HCT116 (cell line): Measurements from ENCODE around the gene TMEM235. TPM values are rescaled to one million over a fixed set of nuclear protein-coding genes. Genes with fewer than 3 reads are reported as not detected.

Experiments
- ATAC-seq: fragments of 200-7000 bp; cut with Tn5 transposase; 2 replicates; pipeline ENCODE4 v1.9.1; 2020; ENCODE audit warnings: mild to moderate bottlenecking, moderate library complexity
- BruUV-seq: library from RNA; stranded (reverse); fragments of 400-500 nt; replicated peaks from 2 replicates; lab custom pipeline; 2021; lab: Mats Ljungman, UMichigan
- CTCF ChIA-PET: fragments of 300-600 bp; sonication (Branson Sonifier 250); formaldehyde crosslinking; loops from one replicate; lab custom pipeline; 2021; ENCODE audit warnings: antibody characterized with exemption; lab: Charles Lee
- POLR2A ChIA-PET: fragments of 300-600, 350-600 bp; sonication (Branson Sonifier 250); formaldehyde crosslinking; loops from one replicate; lab custom pipeline; 2021; ENCODE audit warnings: antibody characterized with exemption; lab: Charles Lee
- RAD21 ChIA-PET, 2 experiments: fragments of 300-600 bp; sonication (Branson Sonifier 250); formaldehyde crosslinking; loops; one replicate each; lab custom pipeline; 2023; ENCODE audit warnings: low total read pairs in 2 of 2; ENCODE audit not compliant: uncharacterized antibody in 2 of 2, unreplicated experiment in 2 of 2, low non-redundant PET in 1 of 2; lab: Charles Lee
- DNase-seq: peaks from one replicate; pipeline ENCODE4 v3.0.0-alpha.2; 2010; ENCODE audit warnings: low read depth, low spot score
- H2AFZ ChIP-seq: fragments of 200-600 bp; shearing (Covaris generic), sonication (generic); 2 replicates; pipeline ENCODE4 v1.6.1; 2017; ENCODE audit warnings: low read depth, mixed run types, mixed read lengths, antibody characterized with exemption, low read length; ENCODE audit not compliant: poor library complexity, severe bottlenecking
- H3K27ac ChIP-seq: 2 replicates; pipeline ENCODE4 v1.5.1; 2012; ENCODE audit warnings: low read depth, low read length
- H3K27me3 ChIP-seq: fragments of 200-600 bp; sonication (generic); 2 replicates; pipeline ENCODE4 v1.6.1; 2016; ENCODE audit warnings: mixed run types, low read length, mixed read lengths; ENCODE audit not compliant: insufficient read depth
- H3K36me3 ChIP-seq, 2 experiments: fragments of 200-500 bp in 1 of 2; fragments of 200-600 bp in 1 of 2; sonication (Bioruptor generic) in 1 of 2; sonication (generic) in 1 of 2; 2 replicates each; pipeline versions ENCODE4 v1.5.1 to v1.6.1; 2014 to 2016; ENCODE audit warnings: low read length in 2 of 2, inconsistent platforms in 1 of 2, mixed read lengths in 1 of 2, mixed run types in 1 of 2; ENCODE audit not compliant: insufficient read depth in 2 of 2, control insufficient read depth in 1 of 2
- H3K4me1 ChIP-seq, 2 experiments: fragments of 200-600 bp in 1 of 2; sonication (generic) in 1 of 2; 2 replicates each; pipeline versions ENCODE4 v1.5.1 to v1.6.1; 2012 to 2017; ENCODE audit warnings: low read length in 2 of 2, inconsistent platforms in 1 of 2, mild to moderate bottlenecking in 1 of 2, mixed read lengths in 1 of 2, mixed run types in 1 of 2, moderate library complexity in 1 of 2; ENCODE audit not compliant: insufficient read depth in 2 of 2, control insufficient read depth in 1 of 2
- H3K4me2 ChIP-seq: fragments of 200-600 bp; sonication (generic); 2 replicates; pipeline ENCODE4 v1.6.1; 2017; ENCODE audit warnings: mixed run types, low read length, mixed read lengths
- H3K4me3 ChIP-seq, 2 experiments: fragments of 200-600 bp in 1 of 2; sonication (generic) in 1 of 2; replicated peaks in 1 of 2; 2 replicates each; pipeline ENCODE4 v1.5.1; 2011 to 2016; ENCODE audit warnings: low read length in 2 of 2, control low read depth in 1 of 2, low read depth in 1 of 2, mild to moderate bottlenecking in 1 of 2, mixed read lengths in 1 of 2, mixed run types in 1 of 2
- H3K79me2 ChIP-seq: fragments of 200-600 bp; sonication (generic); 2 replicates; pipeline ENCODE4 v1.6.1; 2017; ENCODE audit warnings: mild to moderate bottlenecking, mixed run types, low read length, moderate library complexity, mixed read lengths; ENCODE audit not compliant: insufficient read depth
- H3K9ac ChIP-seq: fragments of 200-600 bp; sonication (generic); 2 replicates; pipeline ENCODE4 v1.6.1; 2016; ENCODE audit warnings: low read length, mixed read lengths
- H3K9me2 ChIP-seq: fragments of 200-600 bp; sonication (generic), shearing (Covaris generic); 2 replicates; pipeline ENCODE4 v1.6.1; 2017; ENCODE audit warnings: mixed run types, mild to moderate bottlenecking, moderate library complexity; ENCODE audit not compliant: insufficient read depth
- H3K9me3 ChIP-seq, 2 experiments: fragments of 200-500 bp in 1 of 2; fragments of 200-600 bp in 1 of 2; sonication (Bioruptor generic) in 1 of 2; sonication (generic) in 1 of 2; 2 replicates each; pipeline ENCODE4 v1.6.1; 2014 to 2017; ENCODE audit warnings: low read length in 2 of 2, mixed read lengths in 2 of 2, inconsistent platforms in 1 of 2, low read depth in 1 of 2, mild to moderate bottlenecking in 1 of 2, mixed run types in 1 of 2, moderate library complexity in 1 of 2; ENCODE audit not compliant: control insufficient read depth in 1 of 2, insufficient read depth in 1 of 2
- H4K20me1 ChIP-seq: fragments of 200-600 bp; sonication (generic), shearing (Covaris generic); 2 replicates; pipeline ENCODE4 v1.6.1; 2017; ENCODE audit warnings: mixed run types, mild to moderate bottlenecking, moderate library complexity; ENCODE audit not compliant: insufficient read depth
- ELF1 ChIP-seq: IDR thresholded peaks from 2 replicates; pipeline ENCODE4 v1.6.1; 2012; ENCODE audit warnings: low read depth, borderline replicate concordance
- EZH2phosphoT487 ChIP-seq: fragments of 200-600 bp; IDR thresholded peaks from 2 replicates; pipeline ENCODE4 v1.6.1; 2018; ENCODE audit warnings: antibody characterized with exemption, borderline replicate concordance
- FOSL1 ChIP-seq: IDR thresholded peaks from 2 replicates; pipeline ENCODE4 v1.6.1; 2012; ENCODE audit warnings: low read depth
- JUND ChIP-seq: IDR thresholded peaks from 2 replicates; pipeline ENCODE4 v1.6.1; 2012
- POLR2A ChIP-seq: IDR thresholded peaks from 2 replicates; pipeline ENCODE4 v1.7.0; 2011; ENCODE audit warnings: borderline replicate concordance; ENCODE audit not compliant: insufficient read depth, insufficient read length; ENCODE audit errors: extremely low read depth
- SP1 ChIP-seq: IDR thresholded peaks from 2 replicates; pipeline ENCODE4 v1.6.1; 2012; ENCODE audit warnings: low read depth
- TCF7L2 ChIP-seq: IDR thresholded peaks from 2 replicates; pipeline ENCODE4 v1.7.0; 2011; ENCODE audit warnings: borderline replicate concordance, inconsistent platforms; ENCODE audit not compliant: insufficient read depth, insufficient read length; ENCODE audit errors: extremely low read depth
- ZNF274 ChIP-seq: fragments of 200-500 bp; sonication (Bioruptor generic); IDR thresholded peaks from 2 replicates; pipeline ENCODE4 v1.6.1; 2014; ENCODE audit warnings: mild to moderate bottlenecking, low read depth, low read length, inconsistent platforms
- intact Hi-C: fragments of 100-400 bp; cut with micrococcal nuclease; formaldehyde crosslinking; loops from 2 replicates; pipeline ENCODE4 v1.10.0; 2022
- total RNA-seq: library from RNA; stranded (reverse); gene quantifications from one replicate; pipeline ENCODE4 v1.2.1, GENCODE V29; 2021; ENCODE audit not compliant: unreplicated experiment
- TF ChIP-seq, protein P1 (sequence below): IDR thresholded peaks from 2 replicates; pipeline ENCODE4 v1.6.1; 2012; ENCODE audit warnings: low read depth

Gene TMEM235
- total RNA-seq, 1 experiment from 2014 or later: not detected

DNA sequence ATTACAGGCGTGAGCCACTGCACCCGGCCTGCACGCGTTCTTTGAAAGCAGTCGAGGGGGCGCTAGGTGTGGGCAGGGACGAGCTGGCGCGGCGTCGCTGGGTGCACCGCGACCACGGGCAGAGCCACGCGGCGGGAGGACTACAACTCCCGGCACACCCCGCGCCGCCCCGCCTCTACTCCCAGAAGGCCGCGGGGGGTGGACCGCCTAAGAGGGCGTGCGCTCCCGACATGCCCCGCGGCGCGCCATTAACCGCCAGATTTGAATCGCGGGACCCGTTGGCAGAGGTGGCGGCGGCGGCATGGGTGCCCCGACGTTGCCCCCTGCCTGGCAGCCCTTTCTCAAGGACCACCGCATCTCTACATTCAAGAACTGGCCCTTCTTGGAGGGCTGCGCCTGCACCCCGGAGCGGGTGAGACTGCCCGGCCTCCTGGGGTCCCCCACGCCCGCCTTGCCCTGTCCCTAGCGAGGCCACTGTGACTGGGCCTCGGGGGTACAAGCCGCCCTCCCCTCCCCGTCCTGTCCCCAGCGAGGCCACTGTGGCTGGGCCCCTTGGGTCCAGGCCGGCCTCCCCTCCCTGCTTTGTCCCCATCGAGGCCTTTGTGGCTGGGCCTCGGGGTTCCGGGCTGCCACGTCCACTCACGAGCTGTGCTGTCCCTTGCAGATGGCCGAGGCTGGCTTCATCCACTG is 17.3 kb upstream of the TMEM235 start, which contains the start of gene BIRC5 (continued):
- TF ChIP-seq POLR2A (peak; percentile 60), SP1 (peak; percentile 89), TCF7L2 (peak; percentile 41), FOSL1 (no peak), JUND (no peak)

DNA sequence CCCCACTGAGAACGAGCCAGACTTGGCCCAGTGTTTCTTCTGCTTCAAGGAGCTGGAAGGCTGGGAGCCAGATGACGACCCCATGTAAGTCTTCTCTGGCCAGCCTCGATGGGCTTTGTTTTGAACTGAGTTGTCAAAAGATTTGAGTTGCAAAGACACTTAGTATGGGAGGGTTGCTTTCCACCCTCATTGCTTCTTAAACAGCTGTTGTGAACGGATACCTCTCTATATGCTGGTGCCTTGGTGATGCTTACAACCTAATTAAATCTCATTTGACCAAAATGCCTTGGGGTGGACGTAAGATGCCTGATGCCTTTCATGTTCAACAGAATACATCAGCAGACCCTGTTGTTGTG is 16.7 kb upstream of the TMEM235 start:
- no peaks in the 10 kb centered on the region for H3K9me2 ChIP-seq
- POLR2A ChIA-PET: no interaction called here
- H3K79me2 ChIP-seq: peaks cover 56% of the 10 kb centered on the region
- H3K4me1 ChIP-seq: peaks cover 13 to 20% of the 10 kb centered on the region in 2 experiments
- DNase-seq (no peak), ATAC-seq (no peak; the same call in 1 of the 2 replicates)
- RAD21 ChIA-PET: no interaction called here
- BruUV-seq: TSS peak; percentile 68
- H3K4me3 ChIP-seq: peak overlapping the region; percentile 97 to 99
- peak overlapping the region; percentile 86 for H3K27ac ChIP-seq
- no peak overlapping the region for H2AFZ ChIP-seq
- H3K4me2 ChIP-seq: peak overlapping the region; percentile 98
- no peak for TF ChIP-seq TCF7L2
- TF ChIP-seq EZH2phosphoT487: no peak
- no peak for TF ChIP-seq ELF1
- TF ChIP-seq POLR2A: no peak
- no peak for TF ChIP-seq ZNF274
- TF ChIP-seq FOSL1: no peak
- TF ChIP-seq, protein P1, sequence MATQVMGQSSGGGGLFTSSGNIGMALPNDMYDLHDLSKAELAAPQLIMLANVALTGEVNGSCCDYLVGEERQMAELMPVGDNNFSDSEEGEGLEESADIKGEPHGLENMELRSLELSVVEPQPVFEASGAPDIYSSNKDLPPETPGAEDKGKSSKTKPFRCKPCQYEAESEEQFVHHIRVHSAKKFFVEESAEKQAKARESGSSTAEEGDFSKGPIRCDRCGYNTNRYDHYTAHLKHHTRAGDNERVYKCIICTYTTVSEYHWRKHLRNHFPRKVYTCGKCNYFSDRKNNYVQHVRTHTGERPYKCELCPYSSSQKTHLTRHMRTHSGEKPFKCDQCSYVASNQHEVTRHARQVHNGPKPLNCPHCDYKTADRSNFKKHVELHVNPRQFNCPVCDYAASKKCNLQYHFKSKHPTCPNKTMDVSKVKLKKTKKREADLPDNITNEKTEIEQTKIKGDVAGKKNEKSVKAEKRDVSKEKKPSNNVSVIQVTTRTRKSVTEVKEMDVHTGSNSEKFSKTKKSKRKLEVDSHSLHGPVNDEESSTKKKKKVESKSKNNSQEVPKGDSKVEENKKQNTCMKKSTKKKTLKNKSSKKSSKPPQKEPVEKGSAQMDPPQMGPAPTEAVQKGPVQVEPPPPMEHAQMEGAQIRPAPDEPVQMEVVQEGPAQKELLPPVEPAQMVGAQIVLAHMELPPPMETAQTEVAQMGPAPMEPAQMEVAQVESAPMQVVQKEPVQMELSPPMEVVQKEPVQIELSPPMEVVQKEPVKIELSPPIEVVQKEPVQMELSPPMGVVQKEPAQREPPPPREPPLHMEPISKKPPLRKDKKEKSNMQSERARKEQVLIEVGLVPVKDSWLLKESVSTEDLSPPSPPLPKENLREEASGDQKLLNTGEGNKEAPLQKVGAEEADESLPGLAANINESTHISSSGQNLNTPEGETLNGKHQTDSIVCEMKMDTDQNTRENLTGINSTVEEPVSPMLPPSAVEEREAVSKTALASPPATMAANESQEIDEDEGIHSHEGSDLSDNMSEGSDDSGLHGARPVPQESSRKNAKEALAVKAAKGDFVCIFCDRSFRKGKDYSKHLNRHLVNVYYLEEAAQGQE: no peak
- no peaks in the 10 kb centered on the region for H3K27me3 ChIP-seq
- H4K20me1 ChIP-seq: no peaks in the 10 kb centered on the region; the same call in 1 of the 2 replicates
- intact Hi-C loops: loop anchor here (1.0 kb wide), 1 partner anchor 27 kb away; the partner anchor contains the start of genes AFMID and TK1
- H3K9ac ChIP-seq: peak overlapping the region; percentile 99
- no peaks in the 10 kb centered on the region for H3K9me3 ChIP-seq
- CTCF ChIA-PET: no interaction called here
- peaks cover 16 to 27% of the 10 kb centered on the region in 2 experiments for H3K36me3 ChIP-seq
